ENCODE data around the gene CLEC16A.
A peak's percentile ranks its signal among the peaks of the same experiment; 100 is the strongest.
"Not testable (repeated sequence)": the region's sequence is repeated elsewhere in the genome, so short reads cannot be mapped to it uniquely, and the experiment has no call there.

The CLEC16A gene

DNA sequence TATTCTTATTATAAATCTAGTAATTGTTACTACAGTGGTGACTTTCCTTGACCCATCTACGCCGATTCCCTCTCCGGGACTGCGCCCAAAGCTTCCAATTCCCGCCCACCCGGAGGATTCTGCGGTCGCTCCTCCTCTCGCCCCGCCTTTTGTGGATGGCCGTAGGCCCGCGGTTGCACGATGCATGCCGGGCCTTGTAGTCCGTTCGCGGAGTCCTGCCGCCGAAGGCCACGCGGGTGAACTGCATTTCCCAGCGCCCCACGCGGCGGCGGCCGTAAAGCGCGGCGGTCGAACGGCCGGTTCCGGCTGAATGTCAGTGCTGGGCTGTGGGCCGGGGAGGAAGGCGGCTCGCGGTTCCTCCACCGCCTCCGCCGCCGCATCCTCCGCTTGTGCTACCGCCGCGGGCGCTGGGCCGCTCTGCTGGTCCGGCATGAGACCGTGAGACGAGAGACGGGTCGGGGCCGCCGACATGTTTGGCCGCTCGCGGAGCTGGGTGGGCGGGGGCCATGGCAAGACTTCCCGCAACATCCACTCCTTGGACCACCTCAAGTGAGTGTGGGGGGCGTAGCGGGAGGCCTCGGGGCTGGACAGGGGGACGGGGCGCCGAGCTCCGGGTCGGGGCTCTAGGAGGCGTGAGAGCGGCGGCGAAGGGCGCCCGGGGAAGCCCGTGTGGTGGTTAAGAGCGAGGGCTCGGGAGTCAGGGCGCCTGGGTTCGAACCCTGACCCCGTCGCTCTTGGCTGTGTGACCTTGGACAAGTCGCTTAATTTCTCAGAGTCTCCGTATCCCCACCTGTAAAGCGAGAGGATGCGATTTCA lies at the start of gene CLEC16A:
CLEC16A (plus strand) TSS at position 316 of the 816 bp plus-strand sequence; CDS start at position 470, 154 bp downstream.
- DNase-seq = peak; percentile 96

DNA sequence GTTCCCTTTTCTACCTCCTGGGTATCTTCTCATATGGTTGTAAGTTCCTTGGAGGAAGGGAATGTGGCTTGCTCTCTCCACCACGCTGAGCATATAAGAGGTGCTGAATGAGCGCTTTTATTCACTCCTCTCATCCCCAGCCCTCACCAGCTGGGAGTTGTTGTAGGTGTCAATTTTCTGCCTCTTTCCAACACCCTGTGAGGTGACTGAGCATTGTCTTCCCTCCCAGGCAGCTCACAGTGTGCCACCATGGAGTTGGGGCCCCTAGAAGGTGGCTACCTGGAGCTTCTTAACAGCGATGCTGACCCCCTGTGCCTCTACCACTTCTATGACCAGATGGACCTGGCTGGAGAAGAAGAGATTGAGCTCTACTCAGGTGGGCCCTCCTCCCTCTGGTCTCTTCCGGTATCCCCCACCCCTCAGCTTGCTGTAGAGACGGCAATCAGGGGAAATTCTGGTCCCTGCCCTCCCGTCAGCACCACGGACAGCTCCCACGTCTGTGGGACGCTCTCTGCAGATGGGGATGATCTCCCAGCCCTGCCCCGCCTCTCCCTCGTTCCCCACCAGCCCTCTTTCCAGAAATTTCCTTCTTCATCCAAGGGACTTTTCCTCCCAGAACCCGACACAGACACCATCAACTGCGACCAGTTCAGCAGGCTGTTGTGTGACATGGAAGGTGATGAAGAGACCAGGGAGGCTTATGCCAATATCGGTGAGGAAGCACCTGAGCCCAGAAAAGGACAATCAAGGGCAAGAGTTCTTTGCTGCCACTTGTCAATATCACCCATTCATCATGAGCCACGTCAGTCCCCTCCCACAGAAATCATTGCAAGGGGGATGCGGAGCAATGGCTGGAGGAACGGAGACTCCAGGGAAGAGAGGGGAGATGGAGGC lies 49.1 kb upstream of the CLEC16A start:
- no peak for DNase-seq

GRCh38 chr16:10896165-10896564 lies 48.2 kb upstream of the CLEC16A start:
- no peak for DNase-seq

- DNase-seq = no peak
Measured at GRCh38 chr16:10896723-10897122, 47.6 kb upstream of the CLEC16A start.

GRCh38 chr16:10897134-10897533 lies 47.2 kb upstream of the CLEC16A start:
- no peak for DNase-seq

DNA sequence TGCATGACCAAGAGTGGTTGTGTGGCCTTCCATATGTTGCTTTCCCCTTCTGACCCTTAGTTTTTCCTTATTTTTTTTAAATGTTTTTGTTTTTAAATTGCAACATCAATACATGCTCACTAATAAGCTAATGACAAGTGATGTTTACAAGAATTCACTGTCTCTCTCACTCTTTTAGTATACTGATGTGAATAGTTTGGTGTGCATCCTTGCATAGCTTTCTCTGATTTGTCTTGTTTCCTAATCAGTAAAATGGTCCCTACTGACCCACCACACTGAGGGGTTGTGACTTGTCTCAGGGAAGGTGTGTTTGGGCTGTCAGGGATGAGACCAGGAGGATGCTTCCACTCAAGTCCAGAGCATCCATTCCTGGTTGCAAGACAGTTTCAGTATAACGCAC lies 41.4 kb upstream of the CLEC16A start:
- DNase-seq = no peak

- DNase-seq = no peak
Measured at GRCh38 chr16:10906482-10906881, 37.9 kb upstream of the CLEC16A start.

DNA sequence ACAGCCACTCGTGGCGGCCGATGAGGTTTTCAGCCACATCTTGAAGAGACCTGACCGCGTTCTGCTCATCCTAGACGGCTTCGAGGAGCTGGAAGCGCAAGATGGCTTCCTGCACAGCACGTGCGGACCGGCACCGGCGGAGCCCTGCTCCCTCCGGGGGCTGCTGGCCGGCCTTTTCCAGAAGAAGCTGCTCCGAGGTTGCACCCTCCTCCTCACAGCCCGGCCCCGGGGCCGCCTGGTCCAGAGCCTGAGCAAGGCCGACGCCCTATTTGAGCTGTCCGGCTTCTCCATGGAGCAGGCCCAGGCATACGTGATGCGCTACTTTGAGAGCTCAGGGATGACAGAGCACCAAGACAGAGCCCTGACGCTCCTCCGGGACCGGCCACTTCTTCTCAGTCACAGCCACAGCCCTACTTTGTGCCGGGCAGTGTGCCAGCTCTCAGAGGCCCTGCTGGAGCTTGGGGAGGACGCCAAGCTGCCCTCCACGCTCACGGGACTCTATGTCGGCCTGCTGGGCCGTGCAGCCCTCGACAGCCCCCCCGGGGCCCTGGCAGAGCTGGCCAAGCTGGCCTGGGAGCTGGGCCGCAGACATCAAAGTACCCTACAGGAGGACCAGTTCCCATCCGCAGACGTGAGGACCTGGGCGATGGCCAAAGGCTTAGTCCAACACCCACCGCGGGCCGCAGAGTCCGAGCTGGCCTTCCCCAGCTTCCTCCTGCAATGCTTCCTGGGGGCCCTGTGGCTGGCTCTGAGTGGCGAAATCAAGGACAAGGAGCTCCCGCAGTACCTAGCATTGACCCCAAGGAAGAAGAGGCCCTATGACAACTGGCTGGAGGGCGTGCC lies 37.2 kb upstream of the CLEC16A start:
- no peak for DNase-seq

GRCh38 chr16:10907757-10908045 lies 36.7 kb upstream of the CLEC16A start:
- DNase-seq = no peak

GRCh38 chr16:10911267-10911666 lies 33.1 kb upstream of the CLEC16A start:
- DNase-seq = no peak

DNA sequence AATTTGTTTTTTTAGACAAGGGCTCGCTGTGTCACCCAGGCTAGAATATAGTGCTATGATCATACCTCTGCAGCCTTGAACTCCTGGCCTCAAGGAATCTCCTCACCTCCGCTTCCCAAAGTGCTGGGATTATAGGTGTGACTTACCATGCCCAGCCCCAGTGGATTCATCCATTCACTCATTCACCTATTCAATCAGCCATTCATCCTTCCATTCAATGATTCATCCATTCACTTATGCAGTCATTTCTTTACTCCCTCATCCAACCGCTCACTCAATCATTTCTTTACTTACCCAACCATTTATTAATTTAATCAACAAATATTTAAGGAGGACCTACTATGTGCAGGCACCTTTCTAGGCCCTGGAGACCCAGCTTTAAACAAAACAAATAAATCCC lies 27.8 kb upstream of the CLEC16A start:
- no peak for DNase-seq

- peak; percentile 87 for DNase-seq
Measured at GRCh38 chr16:10918294-10919002, 25.9 kb upstream of the CLEC16A start.

DNA sequence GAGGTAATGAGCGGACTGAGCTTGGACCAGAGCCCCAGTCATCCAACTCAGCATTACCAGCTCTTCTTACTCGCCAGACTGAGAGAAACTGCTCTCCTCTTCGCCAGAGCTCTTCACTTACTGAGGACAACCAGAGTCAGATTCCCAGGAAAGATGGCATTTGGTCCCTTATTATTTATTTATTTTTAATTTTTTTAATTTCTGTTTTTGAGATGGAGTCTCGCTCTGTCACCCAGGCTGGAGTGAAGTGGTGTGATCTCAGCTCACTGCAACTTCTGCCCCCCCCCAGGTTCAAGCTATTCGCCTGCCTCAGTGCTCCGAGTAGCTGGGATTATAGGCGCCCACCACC lies 25.4 kb upstream of the CLEC16A start:
- no peak for DNase-seq

GRCh38 chr16:10920726-10921427 lies 23.5 kb upstream of the CLEC16A start:
- peak; percentile 80 for DNase-seq

- DNase-seq = peak; percentile 58
Measured at GRCh38 chr16:10921536-10922327, 22.6 kb upstream of the CLEC16A start.

GRCh38 chr16:10922328-10923145 lies 21.8 kb upstream of the CLEC16A start:
- no peak for DNase-seq

DNA sequence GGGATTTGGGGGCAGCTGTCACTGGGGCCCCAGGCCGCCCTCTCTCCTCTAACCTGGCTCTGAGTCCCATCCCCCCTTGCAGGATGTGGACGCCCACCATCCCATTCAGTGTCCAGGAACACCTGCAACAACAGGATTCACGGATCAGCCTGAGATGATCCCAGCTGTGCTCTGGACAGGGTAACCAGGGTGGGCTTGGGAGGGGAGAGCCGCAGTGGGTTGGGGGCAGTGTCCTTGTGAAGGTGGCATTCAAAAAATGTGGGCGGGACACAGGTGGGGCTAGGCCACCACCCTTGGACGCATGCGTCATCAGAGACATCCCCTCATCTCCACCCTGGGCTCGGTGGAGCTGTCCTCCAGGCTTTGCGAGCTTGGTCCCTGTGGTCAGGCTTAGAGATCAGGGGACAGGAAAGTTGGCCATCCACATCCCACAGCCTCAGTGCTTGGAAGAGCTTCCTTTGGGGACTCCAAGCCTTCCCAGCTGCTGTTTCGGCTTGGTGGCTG lies 21.2 kb upstream of the CLEC16A start:
- DNase-seq = no peak

DNA sequence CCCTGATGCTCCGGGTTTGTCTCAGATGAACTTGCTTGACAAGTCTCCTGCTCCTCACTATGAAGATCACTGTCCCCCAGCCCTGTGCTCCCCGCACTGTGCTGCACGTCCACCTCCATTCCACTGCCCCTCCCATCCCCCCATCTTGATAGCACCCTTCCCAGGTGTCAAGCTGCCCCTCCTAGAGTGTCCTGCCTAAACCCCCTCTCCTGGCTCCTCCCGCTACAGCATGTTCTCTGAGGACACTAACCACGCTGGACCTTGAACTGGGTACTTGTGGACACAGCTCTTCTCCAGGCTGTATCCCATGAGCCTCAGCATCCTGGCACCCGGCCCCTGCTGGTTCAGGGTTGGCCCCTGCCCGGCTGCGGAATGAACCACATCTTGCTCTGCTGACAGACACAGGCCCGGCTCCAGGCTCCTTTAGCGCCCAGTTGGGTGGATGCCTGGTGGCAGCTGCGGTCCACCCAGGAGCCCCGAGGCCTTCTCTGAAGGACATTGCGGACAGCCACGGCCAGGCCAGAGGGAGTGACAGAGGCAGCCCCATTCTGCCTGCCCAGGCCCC lies 20.6 kb upstream of the CLEC16A start:
- DNase-seq = peak; percentile 29

GRCh38 chr16:10925285-10925684 lies 19.1 kb upstream of the CLEC16A start:
- DNase-seq = not testable (repeated sequence)

GRCh38 chr16:10926094-10926493 lies 18.3 kb upstream of the CLEC16A start:
- no peak for DNase-seq

All from NCI-H2029 (cell line).